IMR-90 (cell line): ENCODE results near the gene CLNK. TPM values are rescaled to one million over a fixed set of nuclear protein-coding genes. Genes with fewer than 3 reads are reported as not detected.

Experiments used
- ATAC-seq: fragments of 200-7000 bp; cut with Tn5 transposase; 2 replicates; pipeline ENCODE4 v1.9.1; 2020; ENCODE audit warnings: low read depth, mild to moderate bottlenecking, moderate library complexity
- BruUV-seq: library from RNA; stranded (reverse); fragments of 400-500 nt; replicated peaks from 2 replicates; lab custom pipeline; 2021; lab: Mats Ljungman, UMichigan
- CTCF ChIA-PET: fragments of 300-600 bp; formaldehyde crosslinking; extraction: SDS; loops from one replicate; lab custom pipeline; 2021; ENCODE audit warnings: antibody characterized with exemption; lab: Yijun Ruan, JAX
- POLR2A ChIA-PET: fragments of 300-600 bp; sonication (Branson Sonifier 250); formaldehyde crosslinking; loops from one replicate; lab custom pipeline; 2022; ENCODE audit warnings: antibody characterized with exemption; ENCODE audit not compliant: unreplicated experiment; lab: Charles Lee
- DNase-seq: peaks from one replicate; pipeline ENCODE4 v3.0.0; 2013
- H2AFZ ChIP-seq: replicated peaks from 2 replicates; pipeline ENCODE3; 2013; ENCODE audit warnings: low read length, mild to moderate bottlenecking; ENCODE audit not compliant: poor library complexity
- H2AK5ac ChIP-seq: 2 replicates; pipeline ENCODE4 v1.6.1; 2013; ENCODE audit warnings: low read depth, low read length, inconsistent platforms
- H2AK9ac ChIP-seq: replicated peaks from 2 replicates; pipeline ENCODE3; 2013; ENCODE audit warnings: mild to moderate bottlenecking, low read depth, low read length, moderate library complexity; ENCODE audit not compliant: poor library complexity
- H2BK120ac ChIP-seq: 2 replicates; pipeline ENCODE4 v1.6.1; 2013; ENCODE audit warnings: low read depth, low read length, inconsistent platforms
- H2BK15ac ChIP-seq: 3 replicates; pipeline ENCODE4 v1.6.1; 2013; ENCODE audit warnings: low read depth, low read length, inconsistent platforms
- H2BK20ac ChIP-seq: 2 replicates; pipeline ENCODE4 v1.6.1; 2013; ENCODE audit warnings: low read depth, mild to moderate bottlenecking, inconsistent platforms, low read length, moderate library complexity
- H2BK5ac ChIP-seq: 2 replicates; pipeline ENCODE4 v1.6.1; 2013; ENCODE audit warnings: mild to moderate bottlenecking, low read depth, low read length, inconsistent platforms; ENCODE audit not compliant: poor library complexity, severe bottlenecking
- H3K14ac ChIP-seq: replicated peaks from 2 replicates; pipeline ENCODE4 v1.6.1; 2013; ENCODE audit warnings: low read depth, low read length, inconsistent platforms
- H3K18ac ChIP-seq: 2 replicates; pipeline ENCODE4 v1.6.1; 2013; ENCODE audit warnings: low read depth, low read length, control low read depth
- H3K23ac ChIP-seq: 2 replicates; pipeline ENCODE4 v1.6.1; 2013; ENCODE audit warnings: low read depth, low read length, inconsistent platforms
- H3K27ac ChIP-seq: 2 replicates; pipeline ENCODE4 v1.5.1; 2013; ENCODE audit warnings: mild to moderate bottlenecking, control low read depth, low read length; ENCODE audit not compliant: insufficient read depth
- H3K27me3 ChIP-seq: 2 replicates; pipeline ENCODE4 v1.6.1; 2013; ENCODE audit warnings: low read length; ENCODE audit not compliant: control insufficient read depth, insufficient read depth
- H3K36me3 ChIP-seq: 2 replicates; pipeline ENCODE4 v1.6.1; 2013; ENCODE audit warnings: low read length, mixed read lengths; ENCODE audit not compliant: control insufficient read depth, insufficient read depth
- H3K4ac ChIP-seq: 2 replicates; pipeline ENCODE4 v1.6.1; 2013; ENCODE audit warnings: low read depth, low read length, inconsistent platforms
- H3K4me1 ChIP-seq: 2 replicates; pipeline ENCODE4 v1.6.1; 2013; ENCODE audit warnings: low read length, mixed read lengths; ENCODE audit not compliant: control insufficient read depth, insufficient read depth
- H3K4me2 ChIP-seq: 2 replicates; pipeline ENCODE4 v1.6.1; 2013; ENCODE audit warnings: low read depth, mild to moderate bottlenecking, control low read depth, low read length, moderate library complexity
- H3K4me3 ChIP-seq: 2 replicates; pipeline ENCODE4 v1.5.1; 2013; ENCODE audit warnings: low read depth, mild to moderate bottlenecking, control low read depth, low read length, moderate library complexity; ENCODE audit not compliant: insufficient read depth
- H3K56ac ChIP-seq: 2 replicates; pipeline ENCODE4 v1.6.1; 2013; ENCODE audit warnings: low read length, inconsistent platforms; ENCODE audit not compliant: insufficient read depth; ENCODE audit errors: extremely low read depth
- H3K79me1 ChIP-seq, 2 experiments: 2 replicates each; pipeline ENCODE4 v1.6.1; 2013; ENCODE audit warnings: low read length in 2 of 2, inconsistent platforms in 1 of 2, low read depth in 1 of 2
- H3K9ac ChIP-seq: 2 replicates; pipeline ENCODE4 v1.6.1; 2013; ENCODE audit warnings: low read depth, low read length, control low read depth
- H3K9me1 ChIP-seq: 2 replicates; pipeline ENCODE4 v1.6.1; 2013; ENCODE audit warnings: low read length, inconsistent platforms; ENCODE audit not compliant: insufficient read depth
- H3K9me3 ChIP-seq: 2 replicates; pipeline ENCODE4 v1.6.1; 2013; ENCODE audit warnings: low read length; ENCODE audit not compliant: control insufficient read depth, insufficient read depth
- H4K20me1 ChIP-seq: 2 replicates; pipeline ENCODE4 v1.6.1; 2013; ENCODE audit warnings: low read length, inconsistent platforms; ENCODE audit not compliant: insufficient read depth
- H4K5ac ChIP-seq: 2 replicates; pipeline ENCODE4 v1.6.1; 2013; ENCODE audit warnings: mild to moderate bottlenecking, low read depth, low read length, control low read depth
- H4K8ac ChIP-seq, 2 experiments: 2 replicates each; pipeline ENCODE4 v1.6.1; 2013; ENCODE audit warnings: low read depth in 2 of 2, low read length in 2 of 2, control low read depth in 1 of 2, inconsistent platforms in 1 of 2
- H4K91ac ChIP-seq: 2 replicates; pipeline ENCODE4 v1.6.1; 2013; ENCODE audit warnings: low read depth, low read length, inconsistent platforms; ENCODE audit not compliant: insufficient read depth
- CHD1 ChIP-seq: IDR thresholded peaks from 2 replicates; pipeline ENCODE4 v1.6.1; 2012; ENCODE audit warnings: low read depth, low read length, improper control_type of control experiment
- WGBS, 2 experiments: methylation state at CpG; one replicate each; pipeline versions ENCODE4 v1.1.5 to v1.1.7; 2013; ENCODE audit warnings: missing lambda C conversion rate in 2 of 2; ENCODE audit not compliant: insufficient read length in 1 of 2; ENCODE audit errors: extremely low coverage in 2 of 2; 5-methylcytosine and 5-hydroxymethylcytosine counted together
- dilution Hi-C: fragments of 300-500 bp; cut with HindIII; formaldehyde crosslinking; loops from one replicate; pipeline ENCODE4 v1.14.3; 2018; ENCODE audit warnings: low sequenced_read_pairs; ENCODE audit not compliant: unreplicated experiment
- in situ Hi-C: fragments of 300-500 bp; cut with MboI; formaldehyde crosslinking; loops from 3 replicates; pipeline ENCODE4 v1.14.3; 2019; ENCODE audit warnings: low sequenced_read_pairs, inconsistent platforms, mixed read lengths
- intact Hi-C: fragments of 100-400 bp; cut with micrococcal nuclease; formaldehyde crosslinking; loops from 2 replicates; pipeline ENCODE4 v1.10.0; 2022
- polyA plus RNA-seq, 3 experiments: library from polyadenylated mRNA; depleted of rRNA; stranded (reverse); fragments of >200 nt; gene quantifications; 2 replicates each; pipeline ENCODE4 v1.2.3, GENCODE V29; 2012; ENCODE audit warnings: low replicate concordance in 1 of 3
- total RNA-seq: library from RNA; depleted of rRNA; stranded (reverse); fragments of >200 nt; gene quantifications from 2 replicates; pipeline ENCODE4 v1.2.3, GENCODE V29; 2012

Gene CLNK
- total and polyA plus RNA-seq, 2 of the 4 experiments (the other 2 are of a cell fraction): not detected

DNA sequence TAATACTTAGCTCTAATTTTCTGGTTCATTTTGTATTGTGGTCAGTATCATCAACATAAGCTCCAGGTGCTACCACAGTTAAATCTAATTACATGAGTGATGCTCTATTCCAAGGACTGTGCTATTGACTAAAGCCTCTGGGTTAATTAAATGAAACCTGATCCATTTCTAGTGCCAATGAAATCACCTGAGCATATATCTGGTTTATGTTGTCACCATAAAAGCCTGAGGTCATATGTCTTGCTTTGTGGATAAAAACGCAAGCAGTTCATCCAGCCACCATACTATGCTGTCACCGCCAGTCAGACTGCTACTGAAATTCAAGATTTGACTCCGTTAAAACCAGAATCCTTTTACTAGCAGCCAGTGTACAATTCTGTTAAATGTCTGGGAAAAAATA, 163.1 kb downstream of the CLNK start:
- WGBS, 2 experiments: no CpG with 5 or more reads among the region's 3 CpGs
- H3K27ac ChIP-seq: no peak overlapping the region
- in situ Hi-C loops (no loop called here), dilution Hi-C loops (no loop called here), intact Hi-C loops (no loop called here)
- H3K4me3 ChIP-seq: no peak overlapping the region
- TF ChIP-seq CHD1: no peak
- H3K9ac ChIP-seq: no peak overlapping the region
- no peak overlapping the region for H3K56ac ChIP-seq
- no peaks in the 10 kb centered on the region for H3K4me1 ChIP-seq
- ATAC-seq: no peak
- H3K4ac ChIP-seq: no peak overlapping the region
- no peak overlapping the region for H2BK5ac ChIP-seq
- H3K23ac ChIP-seq: no peak overlapping the region
- no peaks in the 10 kb centered on the region for H3K9me3 ChIP-seq
- no peak overlapping the region for H4K8ac ChIP-seq
- ChIA-PET POLR2A (no interaction called here), CTCF (no interaction called here)
- no peak overlapping the region for H3K14ac ChIP-seq
- no peak overlapping the region for H4K5ac ChIP-seq
- H2AK9ac ChIP-seq: no peak overlapping the region
- no TSS peak for BruUV-seq
- no peak overlapping the region for H3K4me2 ChIP-seq
- no peak overlapping the region for H2BK120ac ChIP-seq
- H4K20me1 ChIP-seq: no peaks in the 10 kb centered on the region
- H2AK5ac ChIP-seq: no peak overlapping the region
- H3K9me1 ChIP-seq: no peaks in the 10 kb centered on the region
- H3K18ac ChIP-seq: no peak overlapping the region
- H2BK15ac ChIP-seq: no peak overlapping the region
- no peaks in the 10 kb centered on the region for H3K79me1 ChIP-seq
- no peaks in the 10 kb centered on the region for H3K36me3 ChIP-seq
- H2AFZ ChIP-seq: no peak overlapping the region
- H3K27me3 ChIP-seq: no peaks in the 10 kb centered on the region
- H2BK20ac ChIP-seq: no peak overlapping the region
- no peak overlapping the region for H4K91ac ChIP-seq
- DNase-seq: no peak
